ENCODE data around the gene TLL2. TPM values are rescaled to one million over a fixed set of nuclear protein-coding genes. Genes with fewer than 3 reads are reported as not detected.

The TLL2 gene
- total RNA-seq, 2 experiments from 2014 or later: 0.09 to 0.18 TPM

DNA sequence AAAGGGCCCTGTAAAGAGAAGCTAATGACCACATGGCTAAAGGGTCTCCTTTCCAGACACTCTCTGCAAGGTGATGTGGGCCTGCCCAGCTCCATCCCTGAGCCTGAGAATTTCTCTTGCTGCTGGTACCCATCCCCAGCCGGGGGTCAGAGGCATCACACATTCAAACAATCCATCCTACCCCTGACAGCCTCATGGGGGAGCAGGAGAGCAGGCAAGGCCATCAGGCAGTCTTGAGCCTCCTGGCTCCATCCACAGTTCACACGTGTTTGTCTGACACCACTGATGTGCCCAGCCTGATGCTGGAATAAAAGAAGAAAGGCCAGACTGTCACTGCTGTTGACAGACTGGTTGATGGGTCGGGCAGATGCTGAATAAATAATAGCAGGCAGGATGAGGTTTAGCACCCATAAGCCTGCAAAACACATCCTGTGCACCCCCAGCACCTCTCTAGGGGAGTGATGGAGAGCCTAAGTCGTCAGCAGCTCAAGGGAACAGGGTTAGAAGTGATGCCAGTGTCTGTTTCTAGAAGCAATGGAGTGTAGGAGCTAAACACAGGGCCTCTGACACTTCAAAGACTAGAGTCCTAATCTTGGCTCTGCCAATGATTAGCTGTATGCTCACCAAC is 43.5 kb downstream of the TLL2 start:
- ChIA-PET POLR2A (no interaction called here), CTCF (interaction anchor here (0.9 to 3.2 kb wide), 8 partner anchors 9 to 95 kb away, joined by 3 to 13 read pairs (median 3); partner anchors contain the start of gene TLL2)
- Mint-ChIP-seq H3K36me3 (ENCODE audit: low read depth) (no peaks in the 10 kb centered on the region), H3K4me1 (ENCODE audit: low read depth) (no peaks in the 10 kb centered on the region), H3K27ac (no peak overlapping the region), H3K4me3 (no peak overlapping the region), H3K27me3 (peaks cover 10% of the 10 kb centered on the region), H3K9me3 (no peaks in the 10 kb centered on the region)
- TF ChIP-seq, protein P1, sequence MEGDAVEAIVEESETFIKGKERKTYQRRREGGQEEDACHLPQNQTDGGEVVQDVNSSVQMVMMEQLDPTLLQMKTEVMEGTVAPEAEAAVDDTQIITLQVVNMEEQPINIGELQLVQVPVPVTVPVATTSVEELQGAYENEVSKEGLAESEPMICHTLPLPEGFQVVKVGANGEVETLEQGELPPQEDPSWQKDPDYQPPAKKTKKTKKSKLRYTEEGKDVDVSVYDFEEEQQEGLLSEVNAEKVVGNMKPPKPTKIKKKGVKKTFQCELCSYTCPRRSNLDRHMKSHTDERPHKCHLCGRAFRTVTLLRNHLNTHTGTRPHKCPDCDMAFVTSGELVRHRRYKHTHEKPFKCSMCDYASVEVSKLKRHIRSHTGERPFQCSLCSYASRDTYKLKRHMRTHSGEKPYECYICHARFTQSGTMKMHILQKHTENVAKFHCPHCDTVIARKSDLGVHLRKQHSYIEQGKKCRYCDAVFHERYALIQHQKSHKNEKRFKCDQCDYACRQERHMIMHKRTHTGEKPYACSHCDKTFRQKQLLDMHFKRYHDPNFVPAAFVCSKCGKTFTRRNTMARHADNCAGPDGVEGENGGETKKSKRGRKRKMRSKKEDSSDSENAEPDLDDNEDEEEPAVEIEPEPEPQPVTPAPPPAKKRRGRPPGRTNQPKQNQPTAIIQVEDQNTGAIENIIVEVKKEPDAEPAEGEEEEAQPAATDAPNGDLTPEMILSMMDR (IDR thresholded peaks at IDR 0.05): peak; percentile 54
- peak; percentile 82 for ATAC-seq
- DNase-seq: peak; percentile 56
- intact Hi-C loops (cut with micrococcal nuclease): no loop called here

DNA sequence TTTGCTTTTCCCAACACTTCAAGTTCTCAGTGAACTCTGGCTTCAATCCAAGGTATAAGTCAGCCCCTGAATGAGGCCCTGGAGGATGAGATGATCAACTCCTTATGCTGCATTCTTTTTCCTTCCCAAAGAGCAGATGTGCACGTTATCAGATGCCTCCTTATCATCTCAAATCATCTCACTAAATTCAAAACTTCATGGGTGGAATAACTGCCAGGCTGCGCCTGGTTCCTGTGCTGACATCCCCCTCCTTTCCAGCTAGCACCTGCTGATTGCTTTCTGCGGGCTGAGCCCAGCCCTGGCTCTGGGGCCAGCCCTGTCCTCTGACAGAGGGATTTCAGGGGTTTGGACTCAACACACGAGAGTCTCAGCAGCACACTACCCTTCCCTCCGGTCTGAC is 44.9 kb downstream of the TLL2 start:
- Mint-ChIP-seq H3K27me3 (peaks cover 9% of the 10 kb centered on the region), H3K4me1 (ENCODE audit: low read depth) (no peaks in the 10 kb centered on the region), H3K4me3 (no peak overlapping the region), H3K27ac (no peak overlapping the region), H3K9me3 (no peaks in the 10 kb centered on the region), H3K36me3 (ENCODE audit: low read depth) (no peaks in the 10 kb centered on the region)
- POLR2A ChIA-PET: interaction anchor here (0.6 kb wide), 1 partner anchor 39 kb away, joined by 3 read pairs; no protein-coding TSS in a partner anchor
- no peak for DNase-seq
- CTCF ChIA-PET: interaction anchor here (0.9 to 3.2 kb wide), 4 partner anchors 21 to 452 kb away, joined by 3 to 13 read pairs (median 8); partner anchors contain the start of gene TLL2
- ATAC-seq: no peak
- TF ChIP-seq, protein P1 (IDR thresholded peaks at IDR 0.05): no peak
- intact Hi-C loops (cut with micrococcal nuclease): no loop called here

DNA sequence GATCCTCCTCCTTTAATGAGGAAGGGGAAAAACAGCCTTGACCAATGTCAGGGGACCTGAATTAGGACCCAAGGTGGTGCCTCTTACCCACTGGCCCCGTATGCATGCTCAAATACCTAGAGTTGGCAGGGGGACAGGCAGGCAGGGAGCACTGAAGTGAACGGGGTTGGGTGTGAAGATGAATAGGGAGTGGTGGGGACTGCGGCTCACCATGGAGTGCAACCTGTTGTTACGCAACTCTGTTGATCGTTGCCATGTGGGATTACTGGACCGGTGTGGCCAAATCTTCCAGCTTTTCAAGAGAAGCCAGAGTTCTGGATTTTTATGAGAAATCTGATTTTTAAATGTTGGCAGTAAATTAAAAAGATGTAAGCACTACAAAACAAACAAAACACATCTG is 48.1 kb downstream of the TLL2 start:
- ATAC-seq (no peak), DNase-seq (no peak)
- Mint-ChIP-seq H3K27ac (no peak overlapping the region), H3K4me3 (no peak overlapping the region), H3K4me1 (ENCODE audit: low read depth) (no peaks in the 10 kb centered on the region), H3K36me3 (ENCODE audit: low read depth) (no peaks in the 10 kb centered on the region), H3K27me3 (peaks cover 9% of the 10 kb centered on the region), H3K9me3 (peaks cover 2% of the 10 kb centered on the region)
- intact Hi-C loops (cut with micrococcal nuclease): no loop called here
- POLR2A ChIA-PET: no interaction called here
- TF ChIP-seq, protein P1 (IDR thresholded peaks at IDR 0.05): no peak
- CTCF ChIA-PET: no interaction called here

DNA sequence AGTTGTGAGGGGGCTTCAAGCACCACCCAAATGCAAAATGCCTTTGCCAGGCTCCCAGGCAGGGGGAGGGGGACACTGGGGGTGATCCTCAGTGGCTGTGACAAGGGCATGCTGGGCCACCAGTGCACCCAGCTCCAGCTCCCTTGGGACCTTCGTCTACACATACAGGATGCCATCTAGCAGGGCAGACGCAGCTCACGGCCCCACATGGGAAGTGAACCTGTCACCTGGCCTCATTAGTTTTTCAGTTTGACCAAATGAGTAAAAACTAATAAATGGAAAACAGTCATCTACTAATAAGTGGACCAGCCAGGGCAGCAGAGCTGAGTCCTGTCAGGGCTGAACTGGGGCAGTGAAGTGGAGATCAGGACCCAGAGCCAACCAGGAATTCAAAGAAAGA is 50.2 kb downstream of the TLL2 start:
- TF ChIP-seq, protein P1 (IDR thresholded peaks at IDR 0.05): no peak
- CTCF ChIA-PET: no interaction called here
- intact Hi-C loops (cut with micrococcal nuclease): no loop called here
- POLR2A ChIA-PET: interaction anchor here (0.7 kb wide), 1 partner anchor 69 kb away, joined by 3 read pairs; no protein-coding TSS in a partner anchor
- H3K27ac Mint-ChIP-seq: no peak overlapping the region
- H3K36me3 Mint-ChIP-seq (ENCODE audit: low read depth): no peaks in the 10 kb centered on the region
- no peak overlapping the region for H3K4me3 Mint-ChIP-seq
- peaks cover 6% of the 10 kb centered on the region for H3K9me3 Mint-ChIP-seq
- DNase-seq: no peak
- ATAC-seq: no peak
- peaks cover 9% of the 10 kb centered on the region for H3K27me3 Mint-ChIP-seq
- H3K4me1 Mint-ChIP-seq (ENCODE audit: low read depth): no peaks in the 10 kb centered on the region

DNA sequence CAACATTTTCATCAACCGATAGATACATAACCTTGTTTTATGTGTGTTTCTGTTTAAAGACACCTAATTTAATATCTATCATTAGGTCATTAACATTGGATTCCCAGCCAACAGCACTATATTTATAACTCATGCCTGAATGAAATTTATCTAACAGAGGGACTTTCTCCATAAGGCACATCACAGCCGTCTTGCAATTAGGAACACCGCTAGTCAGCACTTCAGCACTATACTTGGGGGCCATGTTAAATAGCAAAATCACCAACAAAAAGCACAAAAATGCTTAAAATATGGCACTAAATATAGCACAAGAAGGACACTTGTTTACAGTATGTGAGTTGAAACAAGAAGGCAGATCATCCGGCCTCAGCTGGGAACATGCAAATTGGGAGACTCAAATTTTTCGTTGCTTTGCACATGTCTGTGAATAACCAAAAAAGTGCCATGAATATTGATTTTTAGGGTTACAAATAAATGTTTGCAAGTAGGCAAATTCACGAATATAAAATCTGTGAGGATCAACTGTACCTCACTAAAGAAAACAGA is 51.0 kb downstream of the TLL2 start:
- H3K4me1 Mint-ChIP-seq (ENCODE audit: low read depth): no peaks in the 10 kb centered on the region
- ChIA-PET POLR2A (no interaction called here), CTCF (no interaction called here)
- no peak overlapping the region for H3K27ac Mint-ChIP-seq
- no peaks in the 10 kb centered on the region for H3K36me3 Mint-ChIP-seq (ENCODE audit: low read depth)
- H3K4me3 Mint-ChIP-seq: no peak overlapping the region
- TF ChIP-seq, protein P1 (IDR thresholded peaks at IDR 0.05): no peak
- no peak for ATAC-seq
- peaks cover 6% of the 10 kb centered on the region for H3K9me3 Mint-ChIP-seq
- intact Hi-C loops (cut with micrococcal nuclease): no loop called here
- DNase-seq: no peak
- H3K27me3 Mint-ChIP-seq: peaks cover 6% of the 10 kb centered on the region

Data from activated CD8-positive, alpha-beta T cell treated with anti-CD3 and anti-CD28 coated beads for 36 hours (primary cell).